TTC549 (cell line): ENCODE measurements around the gene DOLPP1.

Experiments used
- FAIRE-seq: peaks from 2 replicates; lab custom pipeline; 2012; peaks lifted over from hg19 to GRCh38; lab: Jason Lieb, UNC

DOLPP1 gene

GRCh38 chr9:129064499-129064908 lies 16.4 kb upstream of the DOLPP1 start:
- FAIRE-seq: no peak

- no peak for FAIRE-seq
Measured at GRCh38 chr9:129068110-129068509, 12.8 kb upstream of the DOLPP1 start.

- FAIRE-seq: no peak
Measured at GRCh38 chr9:129068990-129069861, 11.7 kb upstream of the DOLPP1 start.

DNA sequence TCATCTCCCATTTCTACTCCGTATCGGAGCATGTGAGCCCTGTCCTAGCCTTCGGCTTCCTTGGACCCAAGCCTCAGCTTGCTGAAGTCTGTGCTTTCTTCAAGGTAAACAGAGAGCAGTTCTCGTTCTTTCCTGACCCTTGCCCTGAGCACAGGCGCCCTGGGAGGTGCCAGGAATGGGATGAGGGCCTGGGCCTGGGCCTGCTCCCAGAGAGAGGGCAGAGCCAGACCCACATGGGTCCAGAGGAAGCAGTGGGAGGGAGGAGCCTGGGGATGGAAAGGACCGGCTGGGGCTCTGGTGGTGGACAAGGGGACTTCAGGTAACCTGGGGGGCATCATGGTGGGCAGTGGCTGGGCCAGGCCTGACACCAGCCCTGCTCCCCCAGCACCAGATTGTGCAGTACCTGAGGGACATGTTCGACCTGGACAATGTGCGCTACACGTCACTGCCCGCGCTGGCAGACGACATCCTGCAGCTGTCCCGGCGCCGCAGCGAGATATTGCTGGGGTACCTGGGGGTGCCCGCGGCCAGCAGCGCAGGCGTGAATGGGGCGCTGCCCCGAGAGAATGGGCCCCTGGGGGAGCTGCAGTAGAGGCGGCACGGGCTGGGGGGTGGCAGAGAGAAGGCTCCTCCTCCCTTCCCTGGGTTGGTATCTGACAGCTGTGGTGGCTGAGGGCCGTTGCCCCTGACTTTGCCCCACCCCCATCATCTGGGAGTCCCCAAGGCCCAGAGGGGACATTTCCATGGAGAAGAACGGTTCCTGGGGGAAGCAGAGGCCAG lies 10.9 kb upstream of the DOLPP1 start:
- FAIRE-seq: no peak

- FAIRE-seq: no peak
Measured at GRCh38 chr9:129070696-129071525, 10.0 kb upstream of the DOLPP1 start.

GRCh38 chr9:129071526-129072126 lies 9.3 kb upstream of the DOLPP1 start:
- FAIRE-seq: no peak

GRCh38 chr9:129072171-129072570 lies 8.7 kb upstream of the DOLPP1 start:
- FAIRE-seq: no peak

GRCh38 chr9:129073404-129073803 lies 7.5 kb upstream of the DOLPP1 start:
- no peak for FAIRE-seq

DNA sequence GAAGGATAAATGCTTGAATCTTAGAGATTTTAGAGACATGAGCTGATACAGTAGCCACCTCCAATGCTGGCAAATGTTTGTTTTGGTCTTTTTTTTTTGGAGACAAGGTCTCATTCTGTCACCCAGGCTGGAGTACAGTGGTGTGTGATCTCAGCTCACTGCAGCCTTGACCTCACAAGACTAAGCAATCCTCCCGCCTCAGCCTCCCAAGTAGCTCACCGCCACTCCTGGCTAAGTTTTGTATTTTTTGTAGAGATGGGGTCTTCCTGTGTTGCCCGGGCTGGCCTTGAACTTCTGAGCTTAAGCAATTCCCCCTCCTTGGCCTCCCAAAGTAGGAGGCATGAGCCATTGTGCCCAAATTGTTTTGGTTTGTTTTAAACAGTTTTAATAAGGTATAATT lies 6.8 kb upstream of the DOLPP1 start:
- no peak for FAIRE-seq

- FAIRE-seq: no peak
Measured at GRCh38 chr9:129075996-129076639, 4.8 kb upstream of the DOLPP1 start.

GRCh38 chr9:129076640-129077037 lies 4.3 kb upstream of the DOLPP1 start:
- FAIRE-seq: no peak

- FAIRE-seq: no peak
Measured at GRCh38 chr9:129077236-129077635, 3.7 kb upstream of the DOLPP1 start.

DNA sequence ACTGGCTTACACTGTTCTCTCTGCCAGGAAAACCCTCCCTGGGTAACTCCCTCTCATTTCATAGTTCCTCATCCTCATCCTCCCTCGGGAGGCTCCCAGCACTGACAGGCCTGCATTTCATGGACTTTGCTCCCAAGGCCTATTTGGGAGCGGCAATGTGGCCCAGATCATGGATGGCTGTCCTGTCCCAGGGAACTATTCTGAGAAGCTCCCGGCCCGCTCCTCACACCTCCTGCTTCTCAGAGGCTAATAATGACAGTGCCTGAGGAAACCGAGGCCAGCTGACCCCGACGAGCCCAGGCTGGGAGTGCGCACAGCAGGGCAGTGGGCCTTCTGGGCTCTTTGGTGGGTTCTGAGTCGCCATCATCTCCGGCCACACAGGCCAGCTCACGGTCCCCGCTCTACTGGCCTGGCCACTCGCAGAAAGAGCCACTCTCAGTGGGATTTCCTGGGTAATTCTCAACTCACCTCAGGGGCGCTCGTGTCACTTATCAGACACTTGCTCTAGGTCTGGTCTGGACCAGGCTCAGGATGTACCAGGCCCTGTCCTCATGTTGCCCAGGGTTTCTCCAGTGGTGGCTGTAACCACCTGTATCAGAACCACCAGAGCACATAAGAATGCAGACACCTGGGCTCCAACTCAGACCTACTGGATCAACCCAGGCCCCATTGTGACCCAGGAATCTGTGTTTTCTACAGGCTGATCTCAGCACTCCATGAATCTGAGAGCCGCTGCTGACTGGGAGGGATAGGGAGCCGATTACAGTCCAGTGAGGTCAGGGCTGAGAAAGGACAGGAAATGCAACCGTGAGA lies 2.0 kb upstream of the DOLPP1 start:
- no peak for FAIRE-seq

DNA sequence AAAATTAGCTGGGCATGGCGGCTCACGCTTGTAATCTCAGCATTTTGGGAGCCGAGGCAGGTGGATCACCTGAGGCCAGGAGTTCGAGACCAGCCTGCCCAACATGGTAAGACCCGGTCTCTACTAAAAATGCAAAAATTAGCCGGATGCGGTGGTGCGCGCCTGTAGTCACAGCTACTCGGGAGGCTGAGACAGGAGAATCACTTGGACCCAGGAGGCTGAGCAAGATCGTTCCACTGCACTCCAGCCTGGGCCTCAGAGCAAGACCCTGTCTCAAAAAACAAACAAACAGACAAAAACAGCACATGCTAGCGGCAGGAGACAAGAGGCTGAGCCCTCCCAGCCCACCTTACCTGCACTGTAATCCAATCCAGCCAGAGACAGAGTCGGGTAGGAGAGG lies 1.1 kb upstream of the DOLPP1 start:
- no peak for FAIRE-seq

DNA sequence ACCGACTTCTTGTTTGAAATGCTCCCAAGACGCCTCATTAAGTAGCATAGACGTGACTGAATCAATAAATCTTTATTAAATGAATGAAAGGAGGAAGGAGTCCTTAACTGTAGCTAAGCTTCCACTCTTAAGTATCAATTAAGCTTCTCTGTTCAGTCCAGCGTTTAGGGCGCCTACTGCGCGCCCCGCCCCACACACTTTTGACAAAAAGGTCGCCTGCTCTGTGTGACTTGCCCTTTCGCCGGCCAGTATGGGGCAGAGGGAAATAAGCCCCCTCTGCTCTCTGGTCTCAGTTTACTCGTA lies 662 bp upstream of the DOLPP1 start:
- FAIRE-seq: no peak

DNA sequence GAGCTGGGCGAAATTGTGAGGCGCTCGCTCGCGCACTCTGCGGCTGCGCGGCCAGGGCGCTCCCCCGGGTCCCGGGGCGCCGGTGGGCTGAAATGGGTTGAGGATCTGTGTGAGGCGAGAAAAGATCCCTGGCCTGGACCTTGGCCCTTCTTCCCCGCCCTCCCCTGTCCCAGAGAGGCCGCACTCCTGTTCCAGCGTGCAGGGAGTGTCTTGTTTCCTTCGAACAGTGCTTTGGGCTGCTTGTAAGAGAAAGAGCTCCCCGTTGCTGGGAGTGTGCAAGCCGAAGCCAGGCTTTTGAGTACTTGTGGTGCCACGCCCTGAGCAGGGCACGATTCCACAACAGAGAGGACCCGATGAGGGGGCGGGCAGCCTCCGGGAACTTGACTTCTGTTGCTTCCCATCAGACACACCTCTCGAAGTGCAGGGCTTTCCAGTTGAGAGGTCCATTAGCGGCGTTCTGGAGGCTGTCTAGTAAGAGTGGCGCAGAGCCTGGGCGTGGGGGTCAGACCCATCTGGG lies 535 bp downstream of the DOLPP1 start:
- no peak for FAIRE-seq

- no peak for FAIRE-seq
Measured at GRCh38 chr9:129084087-129084486, 3.2 kb downstream of the DOLPP1 start.

DNA sequence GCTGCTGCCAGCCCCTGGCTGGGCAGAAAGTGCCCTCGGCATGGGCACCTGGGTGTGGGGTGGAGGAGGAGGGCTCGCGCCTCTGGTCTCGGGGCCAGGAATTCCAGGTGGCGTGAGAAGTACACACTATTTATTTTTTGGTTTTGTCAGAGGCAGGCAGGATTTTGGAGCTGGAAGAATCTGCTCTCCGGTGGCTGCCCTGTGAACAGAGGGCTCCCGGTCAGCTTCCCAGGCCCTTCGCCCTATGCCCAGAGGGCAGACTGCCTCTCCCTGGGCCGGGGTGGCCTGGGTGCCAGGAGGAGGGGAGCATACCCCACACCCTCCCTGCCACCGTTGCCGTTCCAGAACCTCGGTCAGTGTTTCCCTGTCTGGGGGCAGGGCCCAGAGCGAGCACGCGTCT lies 8.3 kb downstream of the DOLPP1 start:
- no peak for FAIRE-seq

DNA sequence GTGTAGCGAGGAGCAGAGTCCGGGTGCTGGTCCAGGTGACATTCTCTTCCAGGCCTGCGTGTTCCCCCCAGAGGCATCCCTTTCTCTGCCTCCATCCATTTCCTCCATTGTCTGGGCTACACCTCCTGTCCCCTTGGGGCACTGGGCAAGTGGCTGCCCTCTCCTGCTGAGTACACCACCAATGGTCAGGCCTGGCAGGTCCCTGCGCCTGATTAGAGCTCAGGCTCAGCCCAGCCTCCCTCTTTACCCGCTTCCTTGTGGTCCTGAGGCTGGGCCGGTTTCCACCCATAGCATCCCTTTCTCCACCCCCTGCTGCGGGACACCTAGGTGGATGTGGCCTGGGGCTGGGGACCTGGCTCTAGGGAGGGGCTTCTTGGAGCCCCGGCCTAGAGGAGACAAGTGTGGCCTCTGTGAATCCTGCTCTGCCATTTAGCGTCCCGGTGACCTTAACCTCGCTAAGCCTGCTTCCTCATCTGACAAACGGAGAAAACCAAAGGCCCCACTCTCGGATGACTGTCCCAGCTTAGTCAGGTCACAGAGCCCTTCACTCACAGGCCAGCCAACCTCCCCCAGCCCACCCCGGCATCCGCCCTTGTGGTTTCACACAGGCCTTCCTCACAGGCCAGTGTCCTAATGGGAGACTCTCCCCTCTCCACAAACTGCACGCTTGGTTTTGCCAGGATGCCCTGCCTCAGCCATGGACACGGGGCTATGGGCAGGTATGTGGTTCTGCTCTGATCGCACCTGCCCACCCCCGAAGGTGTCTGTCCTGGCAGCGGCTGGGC lies 12.9 kb downstream of the DOLPP1 start:
- FAIRE-seq: no peak
